K562 (cell line): Measurements from ENCODE around the gene CERS6. TPM values are rescaled to one million over a fixed set of nuclear protein-coding genes. Genes with fewer than 3 reads are reported as not detected.

Experiments
- ADNP ChIP-seq: fragments of 200-800 bp; sonication (Bioruptor generic); IDR thresholded peaks from 2 replicates; pipeline ENCODE4 v1.6.1; 2016; ENCODE audit warnings: missing genetic modification characterization, missing compliant biosample characterization
- BRD9 ChIP-seq: fragments of 450-650 bp; IDR thresholded peaks from 2 replicates; pipeline ENCODE4 v1.6.1; 2018; ENCODE audit warnings: low read depth; ENCODE audit not compliant: partially characterized antibody
- CHAMP1 ChIP-seq: fragments of 450-650 bp; IDR thresholded peaks from 2 replicates; pipeline ENCODE4 v1.6.1; 2016; ENCODE audit warnings: mild to moderate bottlenecking
- CSDE1 ChIP-seq, 2 experiments: fragments of 450-650 bp; IDR thresholded peaks; 2 replicates each; pipeline ENCODE4 v1.6.1; 2016; ENCODE audit warnings: mild to moderate bottlenecking in 1 of 2
- E2F3 ChIP-seq: fragments of 250-450 bp; sonication (Bioruptor Pico); IDR thresholded peaks from 2 replicates; pipeline ENCODE4 v1.4.0; 2020; ENCODE audit warnings: mild to moderate bottlenecking
- ETV5 ChIP-seq: sonication (generic); formaldehyde crosslinking; IDR thresholded peaks from 2 replicates; pipeline ENCODE4 v1.4.0; 2020; ENCODE audit warnings: low read depth, mild to moderate bottlenecking, missing genetic modification reagents
- FOXP1 ChIP-seq: sonication (generic); formaldehyde crosslinking; IDR thresholded peaks from 2 replicates; pipeline ENCODE4 v1.8.0; 2022; ENCODE audit warnings: mild to moderate bottlenecking, missing genetic modification reagents
- GABPB1 ChIP-seq: sonication (generic); formaldehyde crosslinking; IDR thresholded peaks from 2 replicates; pipeline ENCODE4 v1.8.0; 2022; ENCODE audit warnings: mild to moderate bottlenecking, missing genetic modification reagents
- HDAC2 ChIP-seq: fragments of 450-650 bp; IDR thresholded peaks from 2 replicates; pipeline ENCODE4 v1.6.1; 2016; ENCODE audit warnings: mild to moderate bottlenecking
- L3MBTL2 ChIP-seq: fragments of 450-650 bp; IDR thresholded peaks from 2 replicates; pipeline ENCODE4 v1.6.1; 2016; ENCODE audit warnings: mild to moderate bottlenecking, moderate library complexity
- MCM3 ChIP-seq: fragments of 450-650 bp; IDR thresholded peaks from 2 replicates; pipeline ENCODE4 v1.6.1; 2016
- MITF ChIP-seq: IDR thresholded peaks from 2 replicates; pipeline ENCODE4 v1.6.1; 2014; ENCODE audit warnings: antibody characterized with exemption
- POLR2B ChIP-seq: fragments of 450-650 bp; IDR thresholded peaks from 2 replicates; pipeline ENCODE4 v1.6.1; 2018; ENCODE audit warnings: low read depth; ENCODE audit not compliant: partially characterized antibody
- POLR3G ChIP-seq: IDR thresholded peaks from 2 replicates; pipeline ENCODE4 v1.6.1; 2011; ENCODE audit not compliant: insufficient read length, insufficient replicate concordance; ENCODE audit errors: extremely low read depth
- RB1 ChIP-seq: fragments of 450-650 bp; IDR thresholded peaks from 2 replicates; pipeline ENCODE4 v1.6.1; 2017; ENCODE audit warnings: low read depth, mild to moderate bottlenecking
- SMAD2 ChIP-seq: fragments of 150-350 bp; IDR thresholded peaks from 2 replicates; pipeline ENCODE4 v1.6.1; 2014; ENCODE audit warnings: low read depth, mild to moderate bottlenecking, low read length
- SMARCC2 ChIP-seq: fragments of 450-650 bp; IDR thresholded peaks from 2 replicates; pipeline ENCODE4 v1.6.1; 2017; ENCODE audit warnings: antibody characterized with exemption, moderate library complexity, mild to moderate bottlenecking, low read depth
- TAF15 ChIP-seq: fragments of 200-400 bp; formaldehyde crosslinking; IDR thresholded peaks from 2 replicates; pipeline ENCODE4 v1.6.1; 2017; ENCODE audit warnings: mild to moderate bottlenecking, low read depth, low read length, moderate library complexity
- XRCC4 ChIP-seq: IDR thresholded peaks from one replicate; pipeline ENCODE4 v1.6.1; 2011; ENCODE audit not compliant: insufficient read depth, insufficient read length; ENCODE audit errors: extremely low read depth
- ZBTB2 ChIP-seq: fragments of 450-650 bp; IDR thresholded peaks from 2 replicates; pipeline ENCODE4 v1.6.1; 2016; ENCODE audit warnings: antibody characterized with exemption
- ZBTB26 ChIP-seq: fragments of 450-650 bp; formaldehyde crosslinking; IDR thresholded peaks from 2 replicates; pipeline ENCODE4 v1.4.0; 2022; ENCODE audit warnings: missing genetic modification characterization
- ZNF143 ChIP-seq: sonication (generic); formaldehyde crosslinking; IDR thresholded peaks from 2 replicates; pipeline ENCODE4 v1.9.0; 2022; ENCODE audit warnings: mild to moderate bottlenecking, missing genetic modification reagents
- ZNF655 ChIP-seq: fragments of 250-450 bp; sonication (Bioruptor Pico); IDR thresholded peaks from 2 replicates; pipeline ENCODE4 v1.5.0; 2021
- polyA plus RNA-seq, 8 experiments: library from polyadenylated mRNA; depleted of rRNA in 4 of 8; stranded (reverse) in 5 of 8; unstranded in 3 of 8; fragments of >200 nt; fragmentation: Nextera tagmentation in 2 of 8; fragmentation: Illumina TruSeq in 1 of 8; extraction: Ambion mirVana in 2 of 8; extraction: Trizol in 1 of 8; gene quantifications; 2 replicates each; pipeline versions ENCODE4 v1.2.1 to v1.2.3, GENCODE V29; 2011 to 2014; ENCODE audit warnings: inconsistent platforms in 1 of 8, missing spikeins in 1 of 8
- total RNA-seq, 7 experiments: library from RNA; depleted of rRNA in 6 of 7; stranded (reverse); fragments of >200 nt in 6 of 7; fragmentation: Illumina TruSeq in 2 of 7; extraction: Trizol in 2 of 7; gene quantifications; 2 replicates each; pipeline versions ENCODE4 v1.2.1 to v1.2.3, GENCODE V29; 2011 to 2021; ENCODE audit warnings: low replicate concordance in 1 of 7

Gene CERS6
- total and polyA plus RNA-seq, 9 of the 15 experiments (the other 6 are each of a cell fraction or from before 2014, with no cell fraction given): 1.6 to 13.6 (median 11.4) TPM

- TF ChIP-seq SMARCC2 (peak; percentile 66), ADNP (no peak), CSDE1 (IDR thresholded peaks at IDR 0.05) (no peak), MITF (no peak), TAF15 (no peak), POLR2B (no peak), SMAD2 (no peak), GABPB1 (CRISPR knock-in tag) (no peak), ZBTB2 (no peak), MCM3 (no peak), ZNF655 (no peak), FOXP1 (no peak), BRD9 (no peak), HDAC2 (no peak), E2F3 (CRISPR knock-in tag) (no peak), RB1 (no peak), ETV5 (no peak), CHAMP1 (no peak), POLR3G (no peak), ZBTB26 (no peak), L3MBTL2 (peak; percentile 77), XRCC4 (no peak), ZNF143 (CRISPR knock-in tag) (no peak)
Observed at GRCh38 chr2:168490015-168490874, 34.2 kb downstream of the CERS6 start (continued).
